ENCODE data around the gene TCP11.

The TCP11 gene

GRCh38 chr6:35088281-35089215 is 52.6 kb downstream of the TCP11 start:
- no peak for DNase-seq (ENCODE audit: low spot score)
- in situ Hi-C loops (cut with MboI; ENCODE audit: low pct_unique_long_range_greater_than_20kb, low sequenced_read_pairs, unreplicated experiment): no loop called here
- TF ChIP-seq, protein P1, sequence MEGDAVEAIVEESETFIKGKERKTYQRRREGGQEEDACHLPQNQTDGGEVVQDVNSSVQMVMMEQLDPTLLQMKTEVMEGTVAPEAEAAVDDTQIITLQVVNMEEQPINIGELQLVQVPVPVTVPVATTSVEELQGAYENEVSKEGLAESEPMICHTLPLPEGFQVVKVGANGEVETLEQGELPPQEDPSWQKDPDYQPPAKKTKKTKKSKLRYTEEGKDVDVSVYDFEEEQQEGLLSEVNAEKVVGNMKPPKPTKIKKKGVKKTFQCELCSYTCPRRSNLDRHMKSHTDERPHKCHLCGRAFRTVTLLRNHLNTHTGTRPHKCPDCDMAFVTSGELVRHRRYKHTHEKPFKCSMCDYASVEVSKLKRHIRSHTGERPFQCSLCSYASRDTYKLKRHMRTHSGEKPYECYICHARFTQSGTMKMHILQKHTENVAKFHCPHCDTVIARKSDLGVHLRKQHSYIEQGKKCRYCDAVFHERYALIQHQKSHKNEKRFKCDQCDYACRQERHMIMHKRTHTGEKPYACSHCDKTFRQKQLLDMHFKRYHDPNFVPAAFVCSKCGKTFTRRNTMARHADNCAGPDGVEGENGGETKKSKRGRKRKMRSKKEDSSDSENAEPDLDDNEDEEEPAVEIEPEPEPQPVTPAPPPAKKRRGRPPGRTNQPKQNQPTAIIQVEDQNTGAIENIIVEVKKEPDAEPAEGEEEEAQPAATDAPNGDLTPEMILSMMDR (IDR thresholded peaks at IDR 0.05; ENCODE audit: extremely low read depth, insufficient read depth, missing control alignments): no peak

DNA sequence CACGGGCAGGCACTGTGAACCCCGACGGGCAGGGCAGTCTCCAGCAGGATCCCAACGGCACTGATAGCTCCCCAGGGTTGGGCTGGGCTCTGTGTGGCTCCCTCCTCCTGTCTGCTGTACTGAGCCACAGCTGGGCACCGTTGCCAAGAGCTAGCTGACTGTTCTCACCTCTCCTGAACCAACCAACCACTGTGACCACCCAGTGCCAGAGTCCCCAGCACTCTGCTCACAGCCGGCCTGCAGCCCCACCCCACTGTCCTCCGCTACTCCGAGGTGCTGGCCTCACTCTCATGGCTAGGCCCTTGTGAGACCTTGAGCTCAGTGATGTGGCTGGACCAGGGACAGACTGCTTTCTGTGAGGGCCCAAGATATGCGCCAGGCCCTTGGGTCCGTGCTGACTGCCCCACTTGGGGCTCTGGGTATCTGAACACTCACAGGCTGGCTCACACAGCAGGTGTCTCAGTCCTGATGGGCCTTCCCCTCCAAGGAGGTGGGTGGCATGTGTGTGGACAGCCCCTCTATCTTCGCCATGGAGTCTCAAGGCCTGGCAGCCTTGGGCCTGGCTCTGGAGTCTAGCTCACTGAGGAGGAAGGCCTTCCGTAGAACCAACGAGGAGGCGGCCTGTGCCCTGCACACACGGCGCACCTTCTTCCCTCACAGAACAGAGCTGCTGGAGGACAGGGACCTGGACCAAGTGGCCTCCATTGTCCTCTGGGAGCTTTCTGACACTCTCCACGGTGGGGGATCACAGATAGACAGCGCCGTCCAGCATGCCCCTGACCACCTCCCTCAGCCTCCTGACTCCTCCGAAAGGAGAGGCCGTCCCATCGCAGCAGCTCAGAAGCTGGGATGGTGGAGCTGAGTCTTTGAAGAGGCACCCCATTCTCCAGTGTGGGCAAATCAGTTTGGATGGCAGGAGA is 53.5 kb downstream of the TCP11 start:
- TF ChIP-seq, protein P1 (IDR thresholded peaks at IDR 0.05; ENCODE audit: extremely low read depth, insufficient read depth, missing control alignments): no peak
- in situ Hi-C loops (cut with MboI; ENCODE audit: low pct_unique_long_range_greater_than_20kb, low sequenced_read_pairs, unreplicated experiment): no loop called here
- no peak for DNase-seq (ENCODE audit: low spot score)

DNA sequence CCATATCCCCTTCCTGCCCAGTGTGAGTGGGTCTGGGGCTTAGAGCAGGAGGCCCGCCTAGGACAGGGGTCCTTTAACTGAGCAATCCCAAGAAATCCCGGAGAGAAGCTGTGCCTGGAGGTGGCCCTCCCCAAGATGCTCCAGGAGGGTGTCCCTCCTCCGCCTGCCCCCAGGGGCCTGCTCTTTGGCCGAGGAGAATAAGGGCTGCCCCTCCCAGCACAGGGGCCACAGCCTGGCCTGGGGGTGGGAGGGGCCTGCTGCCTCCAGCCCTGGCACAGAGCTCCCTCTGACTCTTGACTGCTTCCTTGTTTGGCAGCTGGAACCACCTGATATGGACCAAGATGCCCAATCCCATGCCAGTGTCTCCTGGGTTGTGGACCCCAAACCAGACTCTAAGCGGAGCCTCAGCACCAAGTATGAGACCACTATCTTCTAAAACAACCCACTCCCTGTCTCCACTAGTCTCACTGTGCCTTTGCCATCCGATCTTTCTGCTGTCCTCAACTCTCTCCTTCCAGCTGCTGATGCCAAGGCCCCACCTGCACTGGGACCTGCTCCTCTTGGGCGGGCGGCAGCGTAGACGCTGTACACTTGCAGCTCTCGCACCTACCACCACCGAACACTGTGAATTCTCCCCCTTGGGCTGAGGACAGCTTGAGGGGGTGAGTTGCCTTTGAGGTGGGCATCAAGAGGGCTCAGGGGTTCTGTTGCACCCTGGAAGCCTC is 54.3 kb downstream of the TCP11 start:
- TF ChIP-seq, protein P1 (IDR thresholded peaks at IDR 0.05; ENCODE audit: extremely low read depth, insufficient read depth, missing control alignments): no peak
- DNase-seq (ENCODE audit: low spot score): no peak

GRCh38 chr6:35086282-35086632 is 54.9 kb downstream of the TCP11 start:
- in situ Hi-C loops (cut with MboI; ENCODE audit: low pct_unique_long_range_greater_than_20kb, low sequenced_read_pairs, unreplicated experiment): no loop called here

More for the DNA sequence above, 54.3 kb downstream of the TCP11 start:
- in situ Hi-C loops (cut with MboI; ENCODE audit: low pct_unique_long_range_greater_than_20kb, low sequenced_read_pairs, unreplicated experiment): no loop called here

GRCh38 chr6:35085359-35086281 is 55.5 kb downstream of the TCP11 start:
- DNase-seq (ENCODE audit: low spot score): peak; percentile 9
- in situ Hi-C loops (cut with MboI; ENCODE audit: low pct_unique_long_range_greater_than_20kb, low sequenced_read_pairs, unreplicated experiment): no loop called here
- TF ChIP-seq, protein P1 (IDR thresholded peaks at IDR 0.05; ENCODE audit: extremely low read depth, insufficient read depth, missing control alignments): no peak

More at GRCh38 chr6:35086282-35086632, 54.9 kb downstream of the TCP11 start:
- DNase-seq (ENCODE audit: low spot score): peak; percentile 4
- TF ChIP-seq, protein P1 (IDR thresholded peaks at IDR 0.05; ENCODE audit: extremely low read depth, insufficient read depth, missing control alignments): no peak
